Activated T-cell treated with anti-CD3 and anti-CD28 coated beads, Interleukin-2, amount 50 U/mL, for 72 hours (primary cell): ENCODE data around the gene PAQR5. TPM values are rescaled to one million over a fixed set of nuclear protein-coding genes. Genes with fewer than 3 reads are reported as not detected.

Source experiments
- ATAC-seq, 2 donors: fragments of 150-1000 bp; cut with Tn5 transposase; replicated peaks in 1 of 2; 2 replicates each; pipeline ENCODE4 v1.10.0; 2021; ENCODE audit warnings: moderate library complexity in 2 of 2, mild to moderate bottlenecking in 1 of 2
- DNase-seq, 2 donors: peaks; one replicate each; pipeline ENCODE4 v3.0.0; 2021 to 2022; ENCODE audit warnings: mixed read lengths in 1 of 2
- H3K27ac Mint-ChIP-seq: one replicate; pipeline ENCODE4 v1.8.0; 2022; ENCODE audit warnings: mild to moderate bottlenecking, moderate library complexity, mixed read lengths
- H3K27me3 Mint-ChIP-seq: one replicate; pipeline ENCODE4 v1.8.0; 2022; ENCODE audit warnings: low read depth, mixed read lengths
- H3K36me3 Mint-ChIP-seq, 2 donors: one replicate each; pipeline ENCODE4 v1.8.0; 2022; ENCODE audit warnings: mixed read lengths in 2 of 2, mild to moderate bottlenecking in 1 of 2; ENCODE audit not compliant: insufficient read depth in 2 of 2
- H3K4me1 Mint-ChIP-seq: one replicate; pipeline ENCODE4 v1.8.0; 2022; ENCODE audit warnings: low read depth, mixed read lengths
- H3K4me3 Mint-ChIP-seq, 2 donors: one replicate each; pipeline ENCODE4 v1.8.0; 2022; ENCODE audit warnings: mild to moderate bottlenecking in 2 of 2, mixed read lengths in 2 of 2, moderate library complexity in 2 of 2
- H3K9me3 Mint-ChIP-seq, 2 donors: one replicate each; pipeline ENCODE4 v1.8.0; 2022; ENCODE audit warnings: mixed read lengths in 2 of 2
- total RNA-seq, 2 donors: library from RNA; stranded (reverse); gene quantifications; one replicate each; pipeline ENCODE4 v1.2.3, GENCODE V29; 2022

The PAQR5 gene
- total RNA-seq, 2 donors from 2014 or later = 0.07 TPM; not detected in 1

- peaks cover 6% of the 10 kb centered on the region for H3K27me3 Mint-ChIP-seq
- no peak for DNase-seq
- no peak for ATAC-seq
- no peak overlapping the region for H3K27ac Mint-ChIP-seq
- peaks cover 12 to 49% of the 10 kb centered on the region in 2 donors for H3K36me3 Mint-ChIP-seq
- H3K4me1 Mint-ChIP-seq = peaks cover 34% of the 10 kb centered on the region
- no peak overlapping the region for H3K4me3 Mint-ChIP-seq
- no peaks in the 10 kb centered on the region for H3K9me3 Mint-ChIP-seq
Observed at GRCh38 chr15:69417581-69417980, 118.9 kb downstream of the PAQR5 start.

- H3K36me3 Mint-ChIP-seq = peaks cover 12 to 60% of the 10 kb centered on the region in 2 donors
- ATAC-seq (no peak), DNase-seq (no peak)
- H3K4me1 Mint-ChIP-seq = peaks cover 6% of the 10 kb centered on the region
- no peak overlapping the region for H3K27ac Mint-ChIP-seq
- H3K27me3 Mint-ChIP-seq = peaks cover 6% of the 10 kb centered on the region
- no peaks in the 10 kb centered on the region for H3K9me3 Mint-ChIP-seq
- H3K4me3 Mint-ChIP-seq = no peak overlapping the region
Observed at GRCh38 chr15:69421498-69421897, 122.8 kb downstream of the PAQR5 start.

GRCh38 chr15:69422336-69422895 is 123.7 kb downstream of the PAQR5 start:
- peaks cover 6% of the 10 kb centered on the region for H3K4me1 Mint-ChIP-seq
- H3K36me3 Mint-ChIP-seq = peaks cover 12 to 59% of the 10 kb centered on the region in 2 donors
- ATAC-seq = no peak
- H3K27me3 Mint-ChIP-seq = peaks cover 6% of the 10 kb centered on the region
- H3K4me3 Mint-ChIP-seq = no peak overlapping the region
- no peak for DNase-seq
- no peaks in the 10 kb centered on the region for H3K9me3 Mint-ChIP-seq
- no peak overlapping the region for H3K27ac Mint-ChIP-seq

- Mint-ChIP-seq H3K4me3 (no peak overlapping the region), H3K4me1 (no peaks in the 10 kb centered on the region), H3K27me3 (no peaks in the 10 kb centered on the region), H3K27ac (no peak overlapping the region), H3K9me3 (no peaks in the 10 kb centered on the region), H3K36me3 (peaks cover 7 to 50% of the 10 kb centered on the region in 2 donors)
- DNase-seq (no peak), ATAC-seq (no peak)
Observed at GRCh38 chr15:69424001-69424400, 125.3 kb downstream of the PAQR5 start.

- no peaks in the 10 kb centered on the region for H3K27me3 Mint-ChIP-seq
- DNase-seq (no peak), ATAC-seq (no peak)
- peaks cover 4 to 50% of the 10 kb centered on the region in 2 donors for H3K36me3 Mint-ChIP-seq
- H3K9me3 Mint-ChIP-seq = no peaks in the 10 kb centered on the region
- H3K4me3 Mint-ChIP-seq = no peak overlapping the region
- no peak overlapping the region for H3K27ac Mint-ChIP-seq
- no peaks in the 10 kb centered on the region for H3K4me1 Mint-ChIP-seq
Observed at GRCh38 chr15:69424748-69425413, 126.2 kb downstream of the PAQR5 start.

- ATAC-seq = no peak
- peaks cover 20 to 62% of the 10 kb centered on the region in 2 donors for H3K36me3 Mint-ChIP-seq
- no peak for DNase-seq
- no peaks in the 10 kb centered on the region for H3K27me3 Mint-ChIP-seq
- no peak overlapping the region for H3K27ac Mint-ChIP-seq
- H3K4me1 Mint-ChIP-seq = no peaks in the 10 kb centered on the region
- no peak overlapping the region for H3K4me3 Mint-ChIP-seq
- H3K9me3 Mint-ChIP-seq = no peaks in the 10 kb centered on the region
Observed at GRCh38 chr15:69433831-69434230, 135.1 kb downstream of the PAQR5 start.

GRCh38 chr15:69434238-69434637 is 135.5 kb downstream of the PAQR5 start:
- H3K36me3 Mint-ChIP-seq = peaks cover 20 to 59% of the 10 kb centered on the region in 2 donors
- no peak overlapping the region for H3K4me3 Mint-ChIP-seq
- H3K27me3 Mint-ChIP-seq = no peaks in the 10 kb centered on the region

GRCh38 chr15:69434679-69435078 is 136.0 kb downstream of the PAQR5 start:
- Mint-ChIP-seq H3K27me3 (no peaks in the 10 kb centered on the region), H3K27ac (no peak overlapping the region), H3K4me1 (no peaks in the 10 kb centered on the region), H3K9me3 (no peaks in the 10 kb centered on the region), H3K4me3 (no peak overlapping the region), H3K36me3 (peaks cover 20 to 59% of the 10 kb centered on the region in 2 donors)
- no peak for DNase-seq
- ATAC-seq = no peak

More at GRCh38 chr15:69434238-69434637, 135.5 kb downstream of the PAQR5 start:
- ATAC-seq (no peak), DNase-seq (no peak)
- Mint-ChIP-seq H3K27ac (no peak overlapping the region), H3K9me3 (no peaks in the 10 kb centered on the region), H3K4me1 (no peaks in the 10 kb centered on the region)

GRCh38 chr15:69435985-69436384 is 137.3 kb downstream of the PAQR5 start:
- Mint-ChIP-seq H3K27ac (no peak overlapping the region), H3K9me3 (no peaks in the 10 kb centered on the region), H3K27me3 (no peaks in the 10 kb centered on the region), H3K36me3 (peaks cover 23 to 58% of the 10 kb centered on the region in 2 donors), H3K4me1 (no peaks in the 10 kb centered on the region), H3K4me3 (no peak overlapping the region)
- ATAC-seq (no peak), DNase-seq (no peak)

- Mint-ChIP-seq H3K4me3 (no peak overlapping the region), H3K9me3 (no peaks in the 10 kb centered on the region), H3K4me1 (peaks cover under 1% of the 10 kb centered on the region), H3K27ac (no peak overlapping the region), H3K36me3 (peaks cover 19 to 55% of the 10 kb centered on the region in 2 donors), H3K27me3 (no peaks in the 10 kb centered on the region)
- ATAC-seq = no peak
- DNase-seq = no peak
Observed at GRCh38 chr15:69436951-69437350, 138.2 kb downstream of the PAQR5 start.

GRCh38 chr15:69439623-69440022 is 140.9 kb downstream of the PAQR5 start:
- H3K4me3 Mint-ChIP-seq = no peak overlapping the region
- H3K27me3 Mint-ChIP-seq = no peaks in the 10 kb centered on the region
- DNase-seq = no peak
- H3K9me3 Mint-ChIP-seq = no peaks in the 10 kb centered on the region
- H3K27ac Mint-ChIP-seq = no peak overlapping the region
- H3K36me3 Mint-ChIP-seq = peaks cover 15 to 56% of the 10 kb centered on the region in 2 donors
- no peak for ATAC-seq
- peaks cover 22% of the 10 kb centered on the region for H3K4me1 Mint-ChIP-seq

- peaks cover 18 to 55% of the 10 kb centered on the region in 2 donors for H3K36me3 Mint-ChIP-seq
- DNase-seq = no peak
Observed at GRCh38 chr15:69443032-69443611, 144.4 kb downstream of the PAQR5 start.

GRCh38 chr15:69444686-69445085 is 146.0 kb downstream of the PAQR5 start:
- Mint-ChIP-seq H3K4me1 (peaks cover 24% of the 10 kb centered on the region), H3K9me3 (no peaks in the 10 kb centered on the region), H3K4me3 (no peak overlapping the region), H3K27ac (no peak overlapping the region), H3K27me3 (no peaks in the 10 kb centered on the region), H3K36me3 (peaks cover 16 to 42% of the 10 kb centered on the region in 2 donors)
- DNase-seq (no peak), ATAC-seq (no peak)

More at GRCh38 chr15:69443032-69443611, 144.4 kb downstream of the PAQR5 start:
- peak; percentile 96 to 98 for ATAC-seq
- Mint-ChIP-seq H3K27ac (peak overlapping the region; percentile 93), H3K9me3 (no peaks in the 10 kb centered on the region), H3K4me3 (peak overlapping the region in 1 of 2 donors; percentile 53), H3K27me3 (no peaks in the 10 kb centered on the region), H3K4me1 (peaks cover 24% of the 10 kb centered on the region)
